GM23248 (cell line): ENCODE measurements around the gene CDH11.

Experiments
- EZH2 ChIP-seq: fragments of 200-600 bp; sonication (generic); IDR thresholded peaks from 2 replicates; pipeline ENCODE4 v1.6.1; 2018; ENCODE audit warnings: antibody characterized with exemption, mild to moderate bottlenecking; ENCODE audit not compliant: insufficient read depth, poor library complexity, severe bottlenecking
- EZH2phosphoT487 ChIP-seq: fragments of 200-600 bp; sonication (generic); IDR thresholded peaks from 2 replicates; pipeline ENCODE4 v1.6.1; 2018; ENCODE audit warnings: antibody characterized with exemption, moderate library complexity, mild to moderate bottlenecking, low read depth; ENCODE audit not compliant: insufficient read depth

DNA sequence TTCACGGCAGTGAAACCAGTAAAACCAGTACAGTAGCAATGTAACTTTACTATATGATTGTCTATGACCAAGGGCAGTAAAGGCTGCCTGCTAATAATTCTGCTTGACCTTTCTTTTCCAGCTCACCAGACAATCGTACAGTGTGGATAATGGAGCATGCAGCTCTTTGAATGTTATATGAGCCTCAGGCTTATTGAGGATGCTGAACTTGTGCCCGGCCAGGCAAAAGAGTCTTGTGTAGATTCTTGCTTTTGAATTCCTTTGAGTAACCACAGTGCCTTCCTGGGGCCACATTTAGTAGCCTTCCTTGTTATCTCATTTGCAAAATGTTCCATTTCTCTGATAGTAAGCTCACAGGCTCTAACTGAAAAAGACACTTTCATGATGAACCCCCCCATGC, 131.8 kb downstream of the CDH11 start:
- no peak for TF ChIP-seq EZH2
- TF ChIP-seq EZH2phosphoT487, result no peak
